BLaER1 (cell line): ENCODE data around the gene MAP2K5.

Experiments
- H3K27ac ChIP-seq: shearing (Covaris generic); formaldehyde crosslinking; 2 replicates; pipeline ENCODE4 v1.8.1; 2022
- H3K27me3 ChIP-seq: shearing (Covaris generic); formaldehyde crosslinking; 2 replicates; pipeline ENCODE4 v1.8.1; 2022
- H3K36me3 ChIP-seq: shearing (Covaris generic); formaldehyde crosslinking; 2 replicates; pipeline ENCODE4 v1.8.1; 2022
- H3K4me1 ChIP-seq: shearing (Covaris generic); formaldehyde crosslinking; 2 replicates; pipeline ENCODE4 v1.8.1; 2022
- H3K4me2 ChIP-seq: shearing (Covaris generic); formaldehyde crosslinking; 2 replicates; pipeline ENCODE4 v1.8.1; 2022
- H3K4me3 ChIP-seq: shearing (Covaris generic); formaldehyde crosslinking; 2 replicates; pipeline ENCODE4 v1.8.1; 2022
- H3K9ac ChIP-seq: shearing (Covaris generic); formaldehyde crosslinking; 2 replicates; pipeline ENCODE4 v1.8.1; 2022
- H3K9me3 ChIP-seq: shearing (Covaris generic); formaldehyde crosslinking; 2 replicates; pipeline ENCODE4 v1.8.1; 2022
- H4K20me1 ChIP-seq: shearing (Covaris generic); formaldehyde crosslinking; 2 replicates; pipeline ENCODE4 v1.8.1; 2022
- Cebpa-rat ChIP-seq: shearing (Covaris generic); IDR thresholded peaks from 2 replicates; pipeline ENCODE4 v1.8.1; 2022

MAP2K5 gene

DNA sequence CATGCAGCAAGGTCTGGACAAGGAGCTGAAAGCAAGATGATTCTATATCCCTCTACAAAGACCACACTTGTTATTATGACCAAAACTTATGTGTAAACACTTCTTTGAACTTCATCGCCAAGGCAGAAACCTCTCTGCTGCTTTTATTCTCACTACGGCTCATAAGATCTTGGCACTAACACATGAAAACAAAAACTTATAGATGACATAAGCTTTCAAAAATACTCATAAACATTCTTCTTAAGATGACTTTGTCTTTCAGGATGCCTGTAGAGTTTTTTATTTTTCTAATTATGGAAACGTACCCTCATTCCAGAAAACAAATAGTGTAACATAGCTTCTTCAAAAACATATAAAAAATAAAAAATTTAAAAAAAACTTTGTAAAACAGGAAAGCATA lies 34.1 kb upstream of the MAP2K5 start:
- Histone ChIP-seq H3K9me3 (no peaks in the 10 kb centered on the region), H3K9ac (no peak overlapping the region), H4K20me1 (no peaks in the 10 kb centered on the region), H3K4me1 (peaks cover 14% of the 10 kb centered on the region; the same call in 1 of the 2 replicates), H3K4me2 (no peak overlapping the region), H3K36me3 (peaks cover 32% of the 10 kb centered on the region), H3K4me3 (no peak overlapping the region), H3K27me3 (no peaks in the 10 kb centered on the region), H3K27ac (no peak overlapping the region)
- TF ChIP-seq Cebpa-rat = no peak

GRCh38 chr15:67509918-67510317 lies 32.6 kb upstream of the MAP2K5 start:
- no peak for TF ChIP-seq Cebpa-rat
- Histone ChIP-seq H3K36me3 (peaks cover 47% of the 10 kb centered on the region), H3K4me1 (peaks cover 14% of the 10 kb centered on the region; the same call in 1 of the 2 replicates), H3K27me3 (no peaks in the 10 kb centered on the region), H3K9me3 (no peaks in the 10 kb centered on the region), H3K4me3 (no peak overlapping the region), H3K9ac (no peak overlapping the region), H4K20me1 (no peaks in the 10 kb centered on the region), H3K27ac (no peak overlapping the region), H3K4me2 (no peak overlapping the region)

GRCh38 chr15:67510597-67511190 lies 31.8 kb upstream of the MAP2K5 start:
- no peaks in the 10 kb centered on the region for H4K20me1 ChIP-seq
- no peak overlapping the region for H3K27ac ChIP-seq
- H3K4me1 ChIP-seq = peaks cover 14% of the 10 kb centered on the region; the same call in 1 of the 2 replicates

GRCh38 chr15:67511606-67512005 lies 30.9 kb upstream of the MAP2K5 start:
- Histone ChIP-seq H3K9ac (no peak overlapping the region), H4K20me1 (no peaks in the 10 kb centered on the region), H3K4me2 (no peak overlapping the region), H3K4me3 (no peak overlapping the region), H3K36me3 (peaks cover 58% of the 10 kb centered on the region), H3K9me3 (no peaks in the 10 kb centered on the region), H3K4me1 (peaks cover 6% of the 10 kb centered on the region; the same call in 1 of the 2 replicates), H3K27me3 (no peaks in the 10 kb centered on the region), H3K27ac (no peak overlapping the region)
- TF ChIP-seq Cebpa-rat = no peak

More at GRCh38 chr15:67510597-67511190, 31.8 kb upstream of the MAP2K5 start:
- Histone ChIP-seq H3K36me3 (peaks cover 55% of the 10 kb centered on the region), H3K27me3 (no peaks in the 10 kb centered on the region), H3K4me2 (no peak overlapping the region), H3K4me3 (no peak overlapping the region), H3K9ac (no peak overlapping the region), H3K9me3 (no peaks in the 10 kb centered on the region)
- TF ChIP-seq Cebpa-rat = no peak

DNA sequence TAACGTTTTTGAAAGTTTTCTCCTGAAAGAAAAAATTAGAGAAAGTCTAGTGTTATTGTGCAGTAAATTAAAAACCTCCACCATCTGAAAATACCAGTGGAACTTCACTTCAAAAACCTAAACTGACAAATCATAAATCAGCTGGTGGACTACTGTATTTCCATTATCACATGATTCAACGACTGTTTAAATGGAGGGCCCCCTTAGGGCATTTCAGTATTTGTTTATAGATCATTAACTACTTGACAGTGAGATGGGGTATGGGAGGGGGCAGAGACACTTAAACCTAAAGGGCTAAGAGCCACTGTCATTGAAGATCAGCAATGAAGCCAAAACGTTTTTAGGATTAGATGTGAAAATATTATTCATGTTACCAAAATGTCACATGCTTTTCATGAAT lies 30.4 kb upstream of the MAP2K5 start:
- no peak for TF ChIP-seq Cebpa-rat
- Histone ChIP-seq H3K9me3 (no peaks in the 10 kb centered on the region), H4K20me1 (no peaks in the 10 kb centered on the region)

GRCh38 chr15:67512933-67513714 lies 29.4 kb upstream of the MAP2K5 start:
- no peaks in the 10 kb centered on the region for H3K9me3 ChIP-seq
- no peak overlapping the region for H3K4me2 ChIP-seq
- peaks cover 61% of the 10 kb centered on the region for H3K36me3 ChIP-seq
- no peaks in the 10 kb centered on the region for H3K27me3 ChIP-seq
- no peak overlapping the region for H3K27ac ChIP-seq
- no peak overlapping the region for H3K9ac ChIP-seq
- no peak for TF ChIP-seq Cebpa-rat
- H3K4me3 ChIP-seq = no peak overlapping the region
- H4K20me1 ChIP-seq = no peaks in the 10 kb centered on the region
- no peaks in the 10 kb centered on the region for H3K4me1 ChIP-seq

More for the DNA sequence above, 30.4 kb upstream of the MAP2K5 start:
- Histone ChIP-seq H3K27me3 (no peaks in the 10 kb centered on the region), H3K4me1 (peaks cover under 1% of the 10 kb centered on the region; the same call in 1 of the 2 replicates), H3K4me2 (no peak overlapping the region), H3K4me3 (no peak overlapping the region), H3K27ac (no peak overlapping the region), H3K9ac (no peak overlapping the region), H3K36me3 (peaks cover 58% of the 10 kb centered on the region)

DNA sequence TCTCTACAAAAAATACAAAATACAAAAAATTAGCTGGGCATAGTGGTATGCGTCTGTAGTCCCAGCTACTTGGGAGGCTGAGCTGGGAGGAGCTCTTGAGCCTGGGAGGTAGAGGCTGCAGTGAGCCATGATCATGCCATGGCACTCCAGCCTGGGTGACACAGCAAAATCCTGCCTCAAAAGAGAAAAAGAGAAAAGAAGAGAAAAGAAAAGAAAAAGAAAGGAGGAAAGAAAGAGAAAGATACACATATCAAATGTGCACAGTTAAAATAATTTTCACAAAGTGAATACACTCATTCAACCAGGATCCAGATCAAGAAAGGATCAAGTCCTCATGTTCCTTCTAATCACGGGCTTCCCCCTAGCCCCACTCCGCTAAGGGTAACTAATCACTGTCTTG lies 27.4 kb upstream of the MAP2K5 start:
- TF ChIP-seq Cebpa-rat = no peak
- Histone ChIP-seq H3K4me1 (peaks cover 2% of the 10 kb centered on the region; the same call in 1 of the 2 replicates), H3K9ac (no peak overlapping the region)

DNA sequence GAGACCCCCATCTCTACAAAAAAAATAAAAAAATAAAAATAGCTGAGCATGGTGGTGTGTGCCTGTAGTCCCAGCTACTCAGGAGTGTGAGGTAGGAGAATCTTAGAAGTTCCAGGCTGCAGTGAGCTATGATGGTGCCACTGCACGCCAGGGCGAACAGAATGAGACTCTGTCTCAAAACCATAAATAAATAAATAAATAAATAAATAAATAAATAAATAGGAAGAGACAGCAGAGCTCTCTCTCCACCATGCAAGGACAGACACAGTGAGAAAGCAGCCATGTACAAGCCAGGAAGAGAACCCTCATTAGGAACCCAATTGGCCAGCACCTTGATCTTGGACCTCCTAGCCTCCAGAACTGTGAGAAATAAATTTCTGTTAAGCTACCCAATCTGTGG lies 26.9 kb upstream of the MAP2K5 start:
- no peaks in the 10 kb centered on the region for H3K27me3 ChIP-seq
- H3K4me3 ChIP-seq = no peak overlapping the region
- peaks cover 54% of the 10 kb centered on the region for H3K36me3 ChIP-seq
- no peaks in the 10 kb centered on the region for H4K20me1 ChIP-seq
- no peak overlapping the region for H3K9ac ChIP-seq
- H3K27ac ChIP-seq = no peak overlapping the region
- no peaks in the 10 kb centered on the region for H3K9me3 ChIP-seq
- no peak overlapping the region for H3K4me2 ChIP-seq
- no peak for TF ChIP-seq Cebpa-rat
- peaks cover 6% of the 10 kb centered on the region; the same call in 1 of the 2 replicates for H3K4me1 ChIP-seq

More for the DNA sequence above, 27.4 kb upstream of the MAP2K5 start:
- Histone ChIP-seq H3K27ac (no peak overlapping the region), H3K4me3 (no peak overlapping the region), H3K36me3 (peaks cover 57% of the 10 kb centered on the region), H3K9me3 (no peaks in the 10 kb centered on the region), H3K27me3 (no peaks in the 10 kb centered on the region), H3K4me2 (no peak overlapping the region), H4K20me1 (no peaks in the 10 kb centered on the region)

GRCh38 chr15:67520321-67521028 lies 22.0 kb upstream of the MAP2K5 start:
- peak overlapping the region; percentile 89 for H3K9ac ChIP-seq
- no peaks in the 10 kb centered on the region for H3K27me3 ChIP-seq
- H3K36me3 ChIP-seq = peaks cover 15% of the 10 kb centered on the region
- H3K4me1 ChIP-seq = peaks cover 30% of the 10 kb centered on the region
- TF ChIP-seq Cebpa-rat = no peak
- H3K4me3 ChIP-seq = peak overlapping the region; percentile 82
- peak overlapping the region; percentile 96 for H3K27ac ChIP-seq
- H3K4me2 ChIP-seq = peak overlapping the region; percentile 92
- H4K20me1 ChIP-seq = peaks cover 33% of the 10 kb centered on the region
- no peaks in the 10 kb centered on the region for H3K9me3 ChIP-seq
